Glutamatergic neuron (in vitro differentiated cells): ENCODE data around the gene RTEL1. TPM values are rescaled to one million over a fixed set of nuclear protein-coding genes. Genes with fewer than 3 reads are reported as not detected.

Experiments
- DNase-seq: peaks from one replicate; pipeline ENCODE4 v3.0.0; 2022
- H3K27ac Mint-ChIP-seq: one replicate; pipeline ENCODE4 v1.8.0; 2020; ENCODE audit warnings: mild to moderate bottlenecking, mixed read lengths, inconsistent platforms; ENCODE audit not compliant: unreplicated experiment
- H3K27me3 Mint-ChIP-seq: one replicate; pipeline ENCODE4 v1.8.0; 2020; ENCODE audit warnings: mild to moderate bottlenecking, moderate library complexity, mixed read lengths, inconsistent platforms; ENCODE audit not compliant: unreplicated experiment
- H3K36me3 Mint-ChIP-seq: one replicate; pipeline ENCODE4 v1.8.0; 2020; ENCODE audit warnings: mild to moderate bottlenecking, mixed read lengths, inconsistent platforms; ENCODE audit not compliant: unreplicated experiment
- H3K4me1 Mint-ChIP-seq: one replicate; pipeline ENCODE4 v1.8.0; 2020; ENCODE audit warnings: mild to moderate bottlenecking, low read depth, mixed read lengths, inconsistent platforms; ENCODE audit not compliant: unreplicated experiment
- H3K4me3 Mint-ChIP-seq: one replicate; pipeline ENCODE4 v1.8.0; 2020; ENCODE audit warnings: mild to moderate bottlenecking, mixed read lengths, inconsistent platforms; ENCODE audit not compliant: unreplicated experiment
- H3K9me3 Mint-ChIP-seq: one replicate; pipeline ENCODE4 v1.8.0; 2020; ENCODE audit warnings: mild to moderate bottlenecking, moderate library complexity, mixed read lengths, inconsistent platforms; ENCODE audit not compliant: unreplicated experiment
- total RNA-seq: library from RNA; stranded (reverse); fragmentation: NEBNext Ultra II Directional; extraction: Animal tissue kit (Norgen Biotek cat#: 25700); gene quantifications from one replicate; pipeline ENCODE4 v1.2.1, GENCODE V29; 2021; ENCODE audit not compliant: unreplicated experiment
- TF ChIP-seq, protein P1 (sequence below): fragments of 200-600 bp; sonication (generic); IDR thresholded peaks from one replicate; pipeline ENCODE4 v1.5.0; 2021; ENCODE audit not compliant: partially characterized antibody, unreplicated experiment

Gene RTEL1
- total RNA-seq, 1 donor from 2014 or later = 36.3 TPM

GRCh38 chr20:63678071-63678470 is 20.0 kb downstream of the RTEL1 start:
- H3K4me1 Mint-ChIP-seq = no peaks in the 10 kb centered on the region
- TF ChIP-seq, protein P1, sequence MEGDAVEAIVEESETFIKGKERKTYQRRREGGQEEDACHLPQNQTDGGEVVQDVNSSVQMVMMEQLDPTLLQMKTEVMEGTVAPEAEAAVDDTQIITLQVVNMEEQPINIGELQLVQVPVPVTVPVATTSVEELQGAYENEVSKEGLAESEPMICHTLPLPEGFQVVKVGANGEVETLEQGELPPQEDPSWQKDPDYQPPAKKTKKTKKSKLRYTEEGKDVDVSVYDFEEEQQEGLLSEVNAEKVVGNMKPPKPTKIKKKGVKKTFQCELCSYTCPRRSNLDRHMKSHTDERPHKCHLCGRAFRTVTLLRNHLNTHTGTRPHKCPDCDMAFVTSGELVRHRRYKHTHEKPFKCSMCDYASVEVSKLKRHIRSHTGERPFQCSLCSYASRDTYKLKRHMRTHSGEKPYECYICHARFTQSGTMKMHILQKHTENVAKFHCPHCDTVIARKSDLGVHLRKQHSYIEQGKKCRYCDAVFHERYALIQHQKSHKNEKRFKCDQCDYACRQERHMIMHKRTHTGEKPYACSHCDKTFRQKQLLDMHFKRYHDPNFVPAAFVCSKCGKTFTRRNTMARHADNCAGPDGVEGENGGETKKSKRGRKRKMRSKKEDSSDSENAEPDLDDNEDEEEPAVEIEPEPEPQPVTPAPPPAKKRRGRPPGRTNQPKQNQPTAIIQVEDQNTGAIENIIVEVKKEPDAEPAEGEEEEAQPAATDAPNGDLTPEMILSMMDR = no peak
- no peak overlapping the region for H3K27ac Mint-ChIP-seq
- H3K4me3 Mint-ChIP-seq = no peak overlapping the region
- H3K27me3 Mint-ChIP-seq = no peaks in the 10 kb centered on the region
- no peak for DNase-seq
- H3K9me3 Mint-ChIP-seq = peaks cover 2% of the 10 kb centered on the region
- H3K36me3 Mint-ChIP-seq = no peaks in the 10 kb centered on the region

GRCh38 chr20:63678667-63679465 is 20.8 kb downstream of the RTEL1 start:
- TF ChIP-seq, protein P1 = no peak
- H3K27ac Mint-ChIP-seq = no peak overlapping the region
- peaks cover 2% of the 10 kb centered on the region for H3K9me3 Mint-ChIP-seq
- H3K36me3 Mint-ChIP-seq = no peaks in the 10 kb centered on the region
- H3K27me3 Mint-ChIP-seq = no peaks in the 10 kb centered on the region
- H3K4me1 Mint-ChIP-seq = no peaks in the 10 kb centered on the region
- DNase-seq = no peak
- H3K4me3 Mint-ChIP-seq = no peak overlapping the region

GRCh38 chr20:63679799-63680305 is 21.7 kb downstream of the RTEL1 start:
- TF ChIP-seq, protein P1 = no peak
- Mint-ChIP-seq H3K4me3 (no peak overlapping the region), H3K9me3 (peaks cover 2% of the 10 kb centered on the region), H3K36me3 (no peaks in the 10 kb centered on the region), H3K27ac (no peak overlapping the region), H3K27me3 (no peaks in the 10 kb centered on the region), H3K4me1 (no peaks in the 10 kb centered on the region)
- no peak for DNase-seq

GRCh38 chr20:63680427-63680826 is 22.3 kb downstream of the RTEL1 start:
- Mint-ChIP-seq H3K4me3 (no peak overlapping the region), H3K36me3 (no peaks in the 10 kb centered on the region), H3K4me1 (no peaks in the 10 kb centered on the region), H3K9me3 (peaks cover 2% of the 10 kb centered on the region), H3K27me3 (no peaks in the 10 kb centered on the region), H3K27ac (no peak overlapping the region)
- TF ChIP-seq, protein P1 = no peak
- no peak for DNase-seq
